IMR-90 (cell line): Measurements from ENCODE around the gene DDX31. TPM values are rescaled to one million over a fixed set of nuclear protein-coding genes. Genes with fewer than 3 reads are reported as not detected.

Experiments
- ATAC-seq: fragments of 200-7000 bp; cut with Tn5 transposase; 2 replicates; pipeline ENCODE4 v1.9.1; 2020; ENCODE audit warnings: low read depth, mild to moderate bottlenecking, moderate library complexity
- BruUV-seq: library from RNA; stranded (reverse); fragments of 400-500 nt; replicated peaks from 2 replicates; lab custom pipeline; 2021; lab: Mats Ljungman, UMichigan
- CTCF ChIA-PET: fragments of 300-600 bp; formaldehyde crosslinking; extraction: SDS; loops from one replicate; lab custom pipeline; 2021; ENCODE audit warnings: antibody characterized with exemption; lab: Yijun Ruan, JAX
- POLR2A ChIA-PET: fragments of 300-600 bp; sonication (Branson Sonifier 250); formaldehyde crosslinking; loops from one replicate; lab custom pipeline; 2022; ENCODE audit warnings: antibody characterized with exemption; ENCODE audit not compliant: unreplicated experiment; lab: Charles Lee
- DNase-seq: peaks from one replicate; pipeline ENCODE4 v3.0.0; 2013
- H2AFZ ChIP-seq: replicated peaks from 2 replicates; pipeline ENCODE3; 2013; ENCODE audit warnings: low read length, mild to moderate bottlenecking; ENCODE audit not compliant: poor library complexity
- H2AK5ac ChIP-seq: 2 replicates; pipeline ENCODE4 v1.6.1; 2013; ENCODE audit warnings: low read depth, low read length, inconsistent platforms
- H2AK9ac ChIP-seq: replicated peaks from 2 replicates; pipeline ENCODE3; 2013; ENCODE audit warnings: mild to moderate bottlenecking, low read depth, low read length, moderate library complexity; ENCODE audit not compliant: poor library complexity
- H2BK120ac ChIP-seq: 2 replicates; pipeline ENCODE4 v1.6.1; 2013; ENCODE audit warnings: low read depth, low read length, inconsistent platforms
- H2BK15ac ChIP-seq: 3 replicates; pipeline ENCODE4 v1.6.1; 2013; ENCODE audit warnings: low read depth, low read length, inconsistent platforms
- H2BK20ac ChIP-seq: 2 replicates; pipeline ENCODE4 v1.6.1; 2013; ENCODE audit warnings: low read depth, mild to moderate bottlenecking, inconsistent platforms, low read length, moderate library complexity
- H2BK5ac ChIP-seq: 2 replicates; pipeline ENCODE4 v1.6.1; 2013; ENCODE audit warnings: mild to moderate bottlenecking, low read depth, low read length, inconsistent platforms; ENCODE audit not compliant: poor library complexity, severe bottlenecking
- H3K14ac ChIP-seq: replicated peaks from 2 replicates; pipeline ENCODE4 v1.6.1; 2013; ENCODE audit warnings: low read depth, low read length, inconsistent platforms
- H3K18ac ChIP-seq: 2 replicates; pipeline ENCODE4 v1.6.1; 2013; ENCODE audit warnings: low read depth, low read length, control low read depth
- H3K23ac ChIP-seq: 2 replicates; pipeline ENCODE4 v1.6.1; 2013; ENCODE audit warnings: low read depth, low read length, inconsistent platforms
- H3K27ac ChIP-seq: 2 replicates; pipeline ENCODE4 v1.5.1; 2013; ENCODE audit warnings: mild to moderate bottlenecking, control low read depth, low read length; ENCODE audit not compliant: insufficient read depth
- H3K27me3 ChIP-seq: 2 replicates; pipeline ENCODE4 v1.6.1; 2013; ENCODE audit warnings: low read length; ENCODE audit not compliant: control insufficient read depth, insufficient read depth
- H3K36me3 ChIP-seq: 2 replicates; pipeline ENCODE4 v1.6.1; 2013; ENCODE audit warnings: low read length, mixed read lengths; ENCODE audit not compliant: control insufficient read depth, insufficient read depth
- H3K4ac ChIP-seq: 2 replicates; pipeline ENCODE4 v1.6.1; 2013; ENCODE audit warnings: low read depth, low read length, inconsistent platforms
- H3K4me1 ChIP-seq: 2 replicates; pipeline ENCODE4 v1.6.1; 2013; ENCODE audit warnings: low read length, mixed read lengths; ENCODE audit not compliant: control insufficient read depth, insufficient read depth
- H3K4me2 ChIP-seq: 2 replicates; pipeline ENCODE4 v1.6.1; 2013; ENCODE audit warnings: low read depth, mild to moderate bottlenecking, control low read depth, low read length, moderate library complexity
- H3K4me3 ChIP-seq: 2 replicates; pipeline ENCODE4 v1.5.1; 2013; ENCODE audit warnings: low read depth, mild to moderate bottlenecking, control low read depth, low read length, moderate library complexity; ENCODE audit not compliant: insufficient read depth
- H3K56ac ChIP-seq: 2 replicates; pipeline ENCODE4 v1.6.1; 2013; ENCODE audit warnings: low read length, inconsistent platforms; ENCODE audit not compliant: insufficient read depth; ENCODE audit errors: extremely low read depth
- H3K79me1 ChIP-seq, 2 experiments: 2 replicates each; pipeline ENCODE4 v1.6.1; 2013; ENCODE audit warnings: low read length in 2 of 2, inconsistent platforms in 1 of 2, low read depth in 1 of 2
- H3K9ac ChIP-seq: 2 replicates; pipeline ENCODE4 v1.6.1; 2013; ENCODE audit warnings: low read depth, low read length, control low read depth
- H3K9me1 ChIP-seq: 2 replicates; pipeline ENCODE4 v1.6.1; 2013; ENCODE audit warnings: low read length, inconsistent platforms; ENCODE audit not compliant: insufficient read depth
- H3K9me3 ChIP-seq: 2 replicates; pipeline ENCODE4 v1.6.1; 2013; ENCODE audit warnings: low read length; ENCODE audit not compliant: control insufficient read depth, insufficient read depth
- H4K20me1 ChIP-seq: 2 replicates; pipeline ENCODE4 v1.6.1; 2013; ENCODE audit warnings: low read length, inconsistent platforms; ENCODE audit not compliant: insufficient read depth
- H4K5ac ChIP-seq: 2 replicates; pipeline ENCODE4 v1.6.1; 2013; ENCODE audit warnings: mild to moderate bottlenecking, low read depth, low read length, control low read depth
- H4K8ac ChIP-seq, 2 experiments: 2 replicates each; pipeline ENCODE4 v1.6.1; 2013; ENCODE audit warnings: low read depth in 2 of 2, low read length in 2 of 2, control low read depth in 1 of 2, inconsistent platforms in 1 of 2
- H4K91ac ChIP-seq: 2 replicates; pipeline ENCODE4 v1.6.1; 2013; ENCODE audit warnings: low read depth, low read length, inconsistent platforms; ENCODE audit not compliant: insufficient read depth
- BHLHE40 ChIP-seq: fragments of 150-350 bp; IDR thresholded peaks from 2 replicates; pipeline ENCODE4 v1.6.1; 2016; ENCODE audit warnings: mild to moderate bottlenecking, low read depth, low read length
- CHD1 ChIP-seq: IDR thresholded peaks from 2 replicates; pipeline ENCODE4 v1.6.1; 2012; ENCODE audit warnings: low read depth, low read length, improper control_type of control experiment
- CTCF ChIP-seq: conservative IDR thresholded peaks from 2 replicates; pipeline ENCODE4 v1.5.1; 2012; ENCODE audit warnings: mild to moderate bottlenecking, low read depth, low read length, improper control_type of control experiment
- MAZ ChIP-seq: IDR thresholded peaks from 2 replicates; pipeline ENCODE4 v1.6.1; 2012; ENCODE audit warnings: low read depth, mild to moderate bottlenecking, low read length, improper control_type of control experiment, moderate library complexity, borderline replicate concordance
- MXI1 ChIP-seq: IDR thresholded peaks from 2 replicates; pipeline ENCODE4 v1.6.1; 2012; ENCODE audit warnings: low read depth, mild to moderate bottlenecking, low read length, moderate library complexity, borderline replicate concordance
- USF2 ChIP-seq: fragments of 150-350 bp; IDR thresholded peaks from 2 replicates; pipeline ENCODE4 v1.6.1; 2017; ENCODE audit warnings: mild to moderate bottlenecking, antibody characterized with exemption, low read length, low read depth
- WGBS, 2 experiments: methylation state at CpG; one replicate each; pipeline versions ENCODE4 v1.1.5 to v1.1.7; 2013; ENCODE audit warnings: missing lambda C conversion rate in 2 of 2; ENCODE audit not compliant: insufficient read length in 1 of 2; ENCODE audit errors: extremely low coverage in 2 of 2; 5-methylcytosine and 5-hydroxymethylcytosine counted together
- dilution Hi-C: fragments of 300-500 bp; cut with HindIII; formaldehyde crosslinking; loops from one replicate; pipeline ENCODE4 v1.14.3; 2018; ENCODE audit warnings: low sequenced_read_pairs; ENCODE audit not compliant: unreplicated experiment
- in situ Hi-C: fragments of 300-500 bp; cut with MboI; formaldehyde crosslinking; loops from 3 replicates; pipeline ENCODE4 v1.14.3; 2019; ENCODE audit warnings: low sequenced_read_pairs, inconsistent platforms, mixed read lengths
- intact Hi-C: fragments of 100-400 bp; cut with micrococcal nuclease; formaldehyde crosslinking; loops from 2 replicates; pipeline ENCODE4 v1.10.0; 2022
- polyA plus RNA-seq, 3 experiments: library from polyadenylated mRNA; depleted of rRNA; stranded (reverse); fragments of >200 nt; gene quantifications; 2 replicates each; pipeline ENCODE4 v1.2.3, GENCODE V29; 2012; ENCODE audit warnings: low replicate concordance in 1 of 3
- total RNA-seq: library from RNA; depleted of rRNA; stranded (reverse); fragments of >200 nt; gene quantifications from 2 replicates; pipeline ENCODE4 v1.2.3, GENCODE V29; 2012

The DDX31 gene
- total and polyA plus RNA-seq, 2 of the 4 experiments (the other 2 are of a cell fraction), result 10.7 to 14.0 TPM

GRCh38 chr9:132670457-132671391 lies 941 bp upstream of the DDX31 start, which contains the start of gene GTF3C4:
Gene GTF3C4 (plus strand): TSS chr9:132670464. CDS start chr9:132670599, 135 bp downstream.
- Histone ChIP-seq H3K18ac (peak within 1 kb of the TSS; percentile 70), H2BK5ac (peak within 1 kb of the TSS; percentile 88), H2BK120ac (peak within 1 kb of the TSS; percentile 96), H4K91ac (peak within 1 kb of the TSS; percentile 98), H3K9ac (peak within 1 kb of the TSS; percentile 92), H3K9me1 (peaks cover 6% of the 10 kb centered on the region; the same call in 1 of the 2 replicates), H3K4me1 (peaks cover 2% of the 10 kb centered on the region; the same call in 1 of the 2 replicates), H2AFZ (peak within 1 kb of the TSS; percentile 100), H3K27me3 (no peaks in the 10 kb centered on the region), H3K4ac (peak within 1 kb of the TSS; percentile 97), H4K5ac (peak within 1 kb of the TSS; percentile 88), H3K4me2 (peak within 1 kb of the TSS; percentile 79), H3K4me3 (peak within 1 kb of the TSS; percentile 72), H3K14ac (peak within 1 kb of the TSS; percentile 97), H3K27ac (peak within 1 kb of the TSS; percentile 95), H2AK9ac (peak within 1 kb of the TSS; percentile 99), H3K23ac (peak within 1 kb of the TSS; percentile 93), H3K56ac (peak within 1 kb of the TSS; percentile 95), H2AK5ac (peak within 1 kb of the TSS; percentile 68), H2BK20ac (no peak within 1 kb of the TSS), H3K36me3 (no peaks in the 10 kb centered on the region), H4K8ac (peak within 1 kb of the TSS; percentile 91 to 99), H3K9me3 (no peaks in the 10 kb centered on the region), H4K20me1 (peaks cover 54% of the 10 kb centered on the region), H3K79me1 (peaks cover 12 to 64% of the 10 kb centered on the region in 2 experiments), H2BK15ac (peak within 1 kb of the TSS; percentile 96; the same call in 2 of the 3 replicates)
- no TSS peak for BruUV-seq
- dilution Hi-C loops, result no loop called here
- peak; percentile 13 for DNase-seq
- CTCF ChIA-PET, result interaction anchor here (0.7 kb wide), 1 partner anchor 37 kb away, joined by 3 read pairs; no protein-coding TSS in a partner anchor
- POLR2A ChIA-PET, result interaction anchor here (0.6 kb wide), 1 partner anchor 19 kb away, joined by 3 read pairs; no protein-coding TSS in a partner anchor
- in situ Hi-C loops, result no loop called here
- 0 out of 2 replicates have a peak, but pooled peaks have one; percentile 35 for TF ChIP-seq CHD1
- TF ChIP-seq BHLHE40, result no peak
- peak; percentile 76; the same call in 1 of the 2 replicates for TF ChIP-seq MAZ
- no peak for TF ChIP-seq USF2
- no peak for TF ChIP-seq CTCF
- 0 out of 2 replicates have a peak, but pooled peaks have one; percentile 12 for TF ChIP-seq MXI1
- peak; percentile 75 for ATAC-seq
- intact Hi-C loops, result loop anchor here (2.0 to 10.0 kb wide), 2 partner anchors 94 to 130 kb away; no protein-coding TSS in a partner anchor
- 1% methylated on average over 38 of the region's 82 CpGs; no CpG with 5 or more reads in 1 of the 2 experiments for WGBS, 2 experiments
